GM12873 (cell line): ENCODE data around the gene MROH8.

Source experiments
- CTCF ChIP-seq: IDR thresholded peaks from 2 replicates; pipeline ENCODE4 v1.5.1; 2012; ENCODE audit warnings: low read depth, mild to moderate bottlenecking, moderate library complexity, low read length, control low read depth; ENCODE audit not compliant: insufficient read depth; ENCODE audit errors: missing control alignments

Gene MROH8

GRCh38 chr20:37053230-37053950, 126.0 kb downstream of the MROH8 start:
- no peak for TF ChIP-seq CTCF
